B cell (primary cell): ENCODE measurements around the gene SERGEF. TPM values are rescaled to one million over a fixed set of nuclear protein-coding genes. Genes with fewer than 3 reads are reported as not detected.

Source experiments
- ATAC-seq: fragments of 200-7000 bp; cut with Tn5 transposase; one replicate; pipeline ENCODE4 v1.10.0; 2021; ENCODE audit warnings: low read depth, mild to moderate bottlenecking, moderate number of reproducible peaks, moderate library complexity
- CTCF ChIA-PET: fragments of 350-600 bp; sonication (Branson Sonifier 250); formaldehyde crosslinking; loops from one replicate; lab custom pipeline; 2021; ENCODE audit warnings: antibody characterized with exemption, inconsistent platforms; lab: Charles Lee
- POLR2A ChIA-PET: fragments of 350-600 bp; sonication (Branson Sonifier 250); formaldehyde crosslinking; loops from one replicate; lab custom pipeline; 2021; ENCODE audit warnings: antibody characterized with exemption; lab: Charles Lee
- DNase-seq: peaks from one replicate; pipeline ENCODE4 v3.0.0; 2013
- H2AFZ ChIP-seq: 2 replicates; pipeline ENCODE4 v1.6.1; 2012; ENCODE audit warnings: mild to moderate bottlenecking, low read depth, low read length; ENCODE audit not compliant: insufficient read depth, poor library complexity, severe bottlenecking
- H3K27ac ChIP-seq, 2 donors: 1 replicate in 1 of 2; 2 replicates in 1 of 2; pipeline ENCODE4 v1.5.1; 2012 to 2013; ENCODE audit warnings: low read length in 2 of 2, mild to moderate bottlenecking in 2 of 2, moderate library complexity in 1 of 2
- H3K27me3 ChIP-seq, 4 experiments: fragments of 200-600 bp in 1 of 4; sonication (generic) in 1 of 4; replicated peaks in 1 of 4; 1 replicate in 2 of 4; 2 replicates in 2 of 4; pipeline versions ENCODE4 v1.6.1 to v1.7.0; 2013 to 2016; ENCODE audit warnings: low read length in 3 of 4, mild to moderate bottlenecking in 2 of 4, mixed read lengths in 1 of 4, moderate library complexity in 1 of 4; ENCODE audit not compliant: insufficient read depth in 4 of 4, control insufficient read depth in 3 of 4; ENCODE audit errors: control extremely low read depth in 1 of 4
- H3K36me3 ChIP-seq, 2 experiments: replicated peaks in 1 of 2; 1 replicate in 1 of 2; 2 replicates in 1 of 2; pipeline versions ENCODE4 v1.6.1 to v1.7.1; 2013; ENCODE audit warnings: low read length in 1 of 2; ENCODE audit not compliant: insufficient read depth in 2 of 2, control insufficient read depth in 1 of 2; ENCODE audit errors: control extremely low read depth in 1 of 2, extremely low read depth in 1 of 2
- H3K4me1 ChIP-seq, 2 donors: fragments of 200-600 bp in 1 of 2; sonication (generic) in 1 of 2; 1 replicate in 1 of 2; 2 replicates in 1 of 2; pipeline versions ENCODE4 v1.5.1 to v1.6.1; 2013 to 2017; ENCODE audit warnings: low read length in 2 of 2; ENCODE audit not compliant: control insufficient read depth in 2 of 2, insufficient read depth in 2 of 2
- H3K4me2 ChIP-seq: replicated peaks from 2 replicates; pipeline ENCODE3; 2012; ENCODE audit warnings: mild to moderate bottlenecking, low read depth, low read length; ENCODE audit not compliant: poor library complexity, severe bottlenecking
- H3K4me3 ChIP-seq, 5 experiments: fragments of 200-600 bp in 1 of 5; sonication (generic) in 1 of 5; 1 replicate in 3 of 5; 2 replicates in 2 of 5; pipeline versions ENCODE4 v1.5.1 to v1.7.0; 2011 to 2016; ENCODE audit warnings: low read length in 4 of 5, mild to moderate bottlenecking in 4 of 5, low read depth in 2 of 5, control low read depth in 1 of 5, moderate library complexity in 1 of 5; ENCODE audit not compliant: insufficient read depth in 1 of 5; ENCODE audit errors: control extremely low read depth in 1 of 5, extremely low read depth in 1 of 5
- H3K79me2 ChIP-seq: fragments of 200-600 bp; sonication (generic); one replicate; pipeline ENCODE4 v1.6.0; 2016; ENCODE audit warnings: low read length; ENCODE audit not compliant: control insufficient read depth, insufficient read depth
- H3K9ac ChIP-seq: fragments of 200-600 bp; sonication (generic); 2 replicates; pipeline ENCODE4 v1.6.1; 2017; ENCODE audit warnings: mild to moderate bottlenecking, low read length, moderate library complexity
- H3K9me3 ChIP-seq, 3 donors: one replicate each; pipeline versions ENCODE4 v1.6.1 to v1.7.1; 2013; ENCODE audit warnings: low read length in 2 of 3; ENCODE audit not compliant: control insufficient read depth in 2 of 3, insufficient read depth in 1 of 3; ENCODE audit errors: control extremely low read depth in 1 of 3
- H4K20me1 ChIP-seq: 2 replicates; pipeline ENCODE4 v1.6.0; 2012; ENCODE audit warnings: mild to moderate bottlenecking, low read length; ENCODE audit not compliant: insufficient read depth, control insufficient read depth, poor library complexity, severe bottlenecking
- H3K27ac Mint-ChIP-seq: one replicate; pipeline ENCODE4 v1.8.0; 2021; ENCODE audit warnings: mixed read lengths
- H3K27me3 Mint-ChIP-seq: one replicate; pipeline ENCODE4 v1.8.0; 2021; ENCODE audit warnings: mixed read lengths
- H3K4me1 Mint-ChIP-seq: one replicate; pipeline ENCODE4 v1.8.0; 2021; ENCODE audit warnings: mixed read lengths
- H3K4me3 Mint-ChIP-seq: one replicate; pipeline ENCODE4 v1.8.0; 2021; ENCODE audit warnings: mixed read lengths
- H3K9me3 Mint-ChIP-seq: one replicate; pipeline ENCODE4 v1.8.0; 2022; ENCODE audit warnings: mixed read lengths; ENCODE audit not compliant: insufficient read depth
- EZH2 ChIP-seq: IDR thresholded peaks from 2 replicates; pipeline ENCODE4 v1.6.1; 2012; ENCODE audit warnings: borderline replicate concordance, low read depth, mild to moderate bottlenecking, moderate library complexity, low read length; ENCODE audit not compliant: insufficient read depth, poor library complexity, severe bottlenecking
- WGBS: methylation state at CpG from one replicate; pipeline ENCODE4 v1.1.5; 2013; ENCODE audit warnings: missing lambda C conversion rate; ENCODE audit not compliant: insufficient coverage; 5-methylcytosine and 5-hydroxymethylcytosine counted together
- intact Hi-C: fragments of 100-400 bp; cut with micrococcal nuclease; formaldehyde crosslinking; loops from one replicate; pipeline ENCODE4 v1.10.0; 2022
- polyA plus RNA-seq: library from polyadenylated mRNA; depleted of rRNA; stranded (reverse); fragments of >200 nt; gene quantifications from 2 replicates; pipeline ENCODE4 v1.2.3, GENCODE V29; 2012
- total RNA-seq, 2 donors: library from RNA; stranded (reverse); fragments of 120-200 nt in 1 of 2; gene quantifications; 1 replicate in 1 of 2; 2 replicates in 1 of 2; pipeline versions ENCODE4 v1.2.3 to v1.2.4, GENCODE V29; 2013 to 2022
- TF ChIP-seq, protein P1 (sequence below): fragments of 200-600 bp; IDR thresholded peaks from one replicate; pipeline ENCODE4 v1.8.0; 2022; ENCODE audit warnings: antibody characterized with exemption, mild to moderate bottlenecking

The SERGEF gene
- total and polyA plus RNA-seq, 2 donors (not counting 1 experiment from before 2014, with no cell fraction given): 24.2 to 54.3 TPM

- Mint-ChIP-seq H3K27ac (no peak overlapping the region), H3K4me3 (no peak overlapping the region), H3K27me3 (no peaks in the 10 kb centered on the region), H3K4me1 (no peaks in the 10 kb centered on the region), H3K9me3 (no peaks in the 10 kb centered on the region)
- Histone ChIP-seq H3K4me2 (no peak overlapping the region), H3K9me3 (peaks cover 0 to 4% (median 0%) of the 10 kb centered on the region in 3 donors), H2AFZ (no peak overlapping the region), H3K79me2 (no peaks in the 10 kb centered on the region), H3K27ac (no peak overlapping the region), H3K4me3 (no peak overlapping the region), H3K27me3 (no peaks in the 10 kb centered on the region), H3K4me1 (no peaks in the 10 kb centered on the region), H4K20me1 (no peaks in the 10 kb centered on the region), H3K9ac (no peak overlapping the region), H3K36me3 (no peaks in the 10 kb centered on the region)
- no peak for TF ChIP-seq EZH2
- TF ChIP-seq, protein P1, sequence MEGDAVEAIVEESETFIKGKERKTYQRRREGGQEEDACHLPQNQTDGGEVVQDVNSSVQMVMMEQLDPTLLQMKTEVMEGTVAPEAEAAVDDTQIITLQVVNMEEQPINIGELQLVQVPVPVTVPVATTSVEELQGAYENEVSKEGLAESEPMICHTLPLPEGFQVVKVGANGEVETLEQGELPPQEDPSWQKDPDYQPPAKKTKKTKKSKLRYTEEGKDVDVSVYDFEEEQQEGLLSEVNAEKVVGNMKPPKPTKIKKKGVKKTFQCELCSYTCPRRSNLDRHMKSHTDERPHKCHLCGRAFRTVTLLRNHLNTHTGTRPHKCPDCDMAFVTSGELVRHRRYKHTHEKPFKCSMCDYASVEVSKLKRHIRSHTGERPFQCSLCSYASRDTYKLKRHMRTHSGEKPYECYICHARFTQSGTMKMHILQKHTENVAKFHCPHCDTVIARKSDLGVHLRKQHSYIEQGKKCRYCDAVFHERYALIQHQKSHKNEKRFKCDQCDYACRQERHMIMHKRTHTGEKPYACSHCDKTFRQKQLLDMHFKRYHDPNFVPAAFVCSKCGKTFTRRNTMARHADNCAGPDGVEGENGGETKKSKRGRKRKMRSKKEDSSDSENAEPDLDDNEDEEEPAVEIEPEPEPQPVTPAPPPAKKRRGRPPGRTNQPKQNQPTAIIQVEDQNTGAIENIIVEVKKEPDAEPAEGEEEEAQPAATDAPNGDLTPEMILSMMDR: no peak
- POLR2A ChIA-PET: no interaction called here
- DNase-seq (no peak), ATAC-seq (no peak)
- CTCF ChIA-PET: no interaction called here
- intact Hi-C loops: no loop called here
- WGBS: 94% methylated on average over 22 of the region's 31 CpGs
These were observed 239.9 kb downstream of the SERGEF start for GRCh38 chr11:17772704-17773600.

DNA sequence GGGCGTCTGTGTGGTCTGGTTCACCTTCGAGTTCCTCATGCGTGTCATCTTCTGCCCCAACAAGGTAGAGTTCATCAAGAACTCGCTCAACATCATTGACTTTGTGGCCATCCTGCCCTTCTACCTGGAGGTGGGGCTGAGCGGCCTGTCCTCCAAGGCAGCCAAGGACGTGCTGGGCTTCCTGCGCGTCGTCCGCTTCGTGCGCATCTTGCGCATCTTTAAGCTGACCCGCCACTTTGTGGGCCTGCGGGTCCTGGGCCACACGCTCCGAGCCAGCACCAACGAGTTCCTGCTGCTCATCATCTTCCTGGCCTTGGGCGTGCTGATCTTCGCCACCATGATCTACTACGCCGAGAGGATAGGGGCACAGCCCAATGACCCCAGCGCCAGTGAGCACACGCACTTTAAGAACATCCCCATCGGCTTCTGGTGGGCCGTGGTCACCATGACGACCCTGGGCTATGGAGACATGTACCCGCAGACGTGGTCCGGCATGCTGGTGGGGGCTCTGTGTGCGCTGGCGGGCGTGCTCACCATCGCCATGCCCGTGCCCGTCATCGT, 240.9 kb downstream of the SERGEF start:
- Histone ChIP-seq H3K27me3 (no peaks in the 10 kb centered on the region), H3K9ac (no peak overlapping the region), H3K27ac (no peak overlapping the region), H3K79me2 (no peaks in the 10 kb centered on the region), H3K9me3 (peaks cover 0 to 4% (median 0%) of the 10 kb centered on the region in 3 donors), H2AFZ (no peak overlapping the region), H3K4me3 (no peak overlapping the region), H4K20me1 (no peaks in the 10 kb centered on the region), H3K4me2 (no peak overlapping the region), H3K4me1 (no peaks in the 10 kb centered on the region), H3K36me3 (no peaks in the 10 kb centered on the region)
- ATAC-seq (no peak), DNase-seq (no peak)
- CTCF ChIA-PET: no interaction called here
- Mint-ChIP-seq H3K4me1 (no peaks in the 10 kb centered on the region), H3K27ac (no peak overlapping the region), H3K9me3 (no peaks in the 10 kb centered on the region), H3K27me3 (no peaks in the 10 kb centered on the region), H3K4me3 (no peak overlapping the region)
- TF ChIP-seq, protein P1: no peak
- TF ChIP-seq EZH2: no peak
- WGBS: 96% methylated on average over 36 of the region's 37 CpGs
- POLR2A ChIA-PET: no interaction called here
- intact Hi-C loops: no loop called here
